IMR-90 (cell line): ENCODE results near the gene RGS4.

Experiments used
- CTCF ChIP-seq: conservative IDR thresholded peaks from 2 replicates; pipeline ENCODE4 v1.5.1; 2012; ENCODE audit warnings: mild to moderate bottlenecking, low read depth, low read length, improper control_type of control experiment
- POLR2A ChIP-seq: IDR thresholded peaks from 2 replicates; pipeline ENCODE4 v1.6.1; 2012; ENCODE audit warnings: mild to moderate bottlenecking, low read depth, low read length

GRCh38 chr1:163066168-163066567, 3.0 kb upstream of the RGS4 start:
- TF ChIP-seq CTCF (no peak), POLR2A (no peak)
